GM18867 (cell line): Measurements from ENCODE around the gene TRIO.

Source experiments
- ATAC-seq: cut with Tn5 transposase; IDR thresholded peaks from one replicate; pipeline ENCODE4 v1.9.1; 2021; ENCODE audit warnings: mild to moderate bottlenecking, moderate library complexity; ENCODE audit not compliant: unreplicated experiment

Gene TRIO

DNA sequence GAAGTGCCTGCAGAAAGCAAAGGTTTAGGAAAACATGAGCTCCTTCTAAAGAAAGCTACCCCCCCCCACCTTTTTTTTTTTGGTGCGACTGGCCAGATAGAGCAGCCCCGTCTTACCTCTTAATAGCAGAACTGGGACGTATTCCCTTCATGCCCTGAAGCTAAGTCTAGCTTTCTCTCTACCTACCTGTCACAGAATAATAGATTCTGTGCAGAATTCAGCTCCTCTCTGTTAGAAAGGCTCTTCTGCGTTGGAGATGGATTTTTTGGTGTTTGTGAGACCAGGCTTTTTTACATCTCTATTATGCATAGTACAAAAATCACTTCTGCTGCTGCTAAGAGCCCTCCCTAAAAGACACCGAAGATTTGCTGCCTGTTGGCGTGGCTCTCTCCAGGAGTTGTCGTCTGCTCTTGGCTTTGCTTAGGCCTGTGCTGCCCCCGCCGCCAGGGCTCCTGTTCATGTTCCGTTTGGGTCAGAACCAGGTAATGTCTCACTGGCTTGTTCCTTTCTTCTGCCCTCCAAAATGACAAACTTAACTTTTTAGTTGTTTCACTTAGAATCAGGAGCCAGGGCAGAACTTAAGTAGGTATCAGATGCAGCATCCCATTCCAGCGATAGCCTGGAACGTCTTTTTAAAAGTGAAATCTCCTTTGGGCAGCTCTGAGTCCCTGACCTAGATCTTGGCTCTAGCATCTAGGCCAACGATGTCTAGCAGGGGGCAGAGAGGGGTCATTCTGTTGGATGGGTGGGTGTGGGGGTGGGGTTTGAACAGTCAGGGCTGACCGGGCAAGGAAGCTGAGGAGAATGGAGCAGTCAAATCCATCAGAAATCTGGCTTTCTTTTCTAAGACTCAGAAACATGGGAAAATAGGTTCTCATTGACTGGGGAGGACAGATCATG, 2.5 kb downstream of the TRIO start:
- no peak for ATAC-seq

DNA sequence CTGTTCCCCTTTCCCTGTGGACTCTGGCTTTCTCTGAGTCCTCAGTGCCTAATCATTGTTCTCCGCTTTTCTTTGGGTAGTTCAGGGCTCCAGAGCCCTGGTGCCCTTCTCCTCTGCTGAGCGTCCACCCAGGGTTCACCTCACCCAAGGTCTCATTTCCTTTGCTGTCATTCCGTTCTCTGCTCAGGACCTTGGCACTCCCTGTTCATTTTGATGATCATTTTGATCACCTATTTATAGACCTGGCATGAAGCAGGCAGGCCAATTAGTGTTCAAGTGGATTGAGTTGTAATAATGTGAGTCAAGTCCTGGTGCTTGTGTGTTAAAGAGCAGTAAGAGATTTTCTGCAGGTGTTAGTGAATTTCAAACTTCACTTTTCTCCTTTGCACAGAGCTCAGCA, 3.6 kb downstream of the TRIO start:
- ATAC-seq = no peak

DNA sequence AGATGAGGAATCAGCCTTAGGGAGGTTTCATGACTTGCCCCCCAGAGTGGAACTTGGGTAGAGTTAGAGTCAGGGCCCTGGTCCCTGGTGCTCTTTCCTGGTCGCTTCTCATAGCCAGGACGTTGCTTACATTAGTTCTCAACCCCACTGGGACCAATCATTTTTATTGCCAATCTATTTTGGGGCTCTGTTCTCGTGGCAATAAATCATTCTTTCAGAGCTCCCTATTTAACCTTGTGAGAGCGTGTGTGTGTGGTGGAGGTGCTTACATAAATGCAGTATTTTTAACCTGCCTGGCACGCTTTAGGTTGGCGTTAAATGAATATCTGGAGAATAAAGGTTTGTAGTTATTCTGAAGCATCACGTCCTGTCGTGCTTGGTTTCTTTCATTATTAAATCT, 4.1 kb downstream of the TRIO start:
- no peak for ATAC-seq

DNA sequence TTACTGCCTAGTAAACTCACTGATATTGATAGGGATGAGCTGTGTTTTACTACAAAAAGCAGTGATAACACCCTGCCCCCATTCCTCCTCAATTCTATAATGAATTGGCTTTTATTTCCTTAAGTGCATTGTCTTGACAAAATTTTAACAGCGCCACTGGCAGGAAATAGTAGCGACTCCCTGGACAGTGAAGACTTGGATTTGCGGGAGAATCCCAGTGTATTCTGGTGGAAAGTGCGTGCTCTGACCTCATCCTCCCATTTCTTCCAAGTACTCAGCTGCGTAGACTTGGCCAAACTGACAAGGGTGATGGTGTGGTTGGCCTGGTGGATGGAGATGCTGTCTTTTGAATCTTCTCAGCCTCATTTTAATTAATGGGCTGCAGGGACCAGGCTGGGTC, 5.3 kb downstream of the TRIO start:
- ATAC-seq = no peak

DNA sequence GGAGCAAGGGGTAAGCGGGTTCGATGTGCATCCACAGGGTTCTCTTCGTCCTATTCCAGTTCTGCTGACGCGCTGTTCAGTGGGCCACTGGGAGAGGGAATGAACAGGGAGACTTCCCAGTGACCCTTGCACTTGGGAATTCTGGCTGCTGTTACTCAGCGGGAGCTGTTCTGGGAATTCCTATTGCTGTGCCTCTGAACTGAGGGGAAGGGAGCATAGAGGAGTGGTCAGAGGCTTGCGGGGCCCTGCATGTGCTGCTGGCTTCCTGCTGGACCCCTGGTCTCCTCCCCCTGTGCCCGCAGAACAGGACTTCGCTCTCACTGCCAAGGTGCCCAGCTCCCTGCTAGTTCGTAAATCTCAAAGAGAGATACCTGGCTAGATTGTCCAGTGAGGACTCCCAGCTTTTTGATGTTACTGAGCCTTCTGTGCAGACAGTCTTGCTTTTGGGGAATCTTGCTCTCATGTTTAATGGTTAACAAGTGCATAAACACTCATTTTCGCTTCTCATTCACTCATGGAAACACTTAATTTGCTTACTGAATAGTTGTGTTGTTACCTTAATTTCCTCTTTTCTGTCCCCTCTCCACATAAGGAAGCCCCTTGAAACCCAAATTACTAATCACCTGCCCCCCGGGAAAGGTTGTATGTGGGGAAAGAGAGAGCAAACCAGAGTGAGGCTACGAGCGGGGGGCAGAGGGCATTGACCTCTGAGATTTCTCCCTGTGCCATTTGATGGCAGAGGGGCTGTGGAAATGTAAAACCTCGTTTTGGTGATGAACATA, 5.9 kb downstream of the TRIO start:
- no peak for ATAC-seq

DNA sequence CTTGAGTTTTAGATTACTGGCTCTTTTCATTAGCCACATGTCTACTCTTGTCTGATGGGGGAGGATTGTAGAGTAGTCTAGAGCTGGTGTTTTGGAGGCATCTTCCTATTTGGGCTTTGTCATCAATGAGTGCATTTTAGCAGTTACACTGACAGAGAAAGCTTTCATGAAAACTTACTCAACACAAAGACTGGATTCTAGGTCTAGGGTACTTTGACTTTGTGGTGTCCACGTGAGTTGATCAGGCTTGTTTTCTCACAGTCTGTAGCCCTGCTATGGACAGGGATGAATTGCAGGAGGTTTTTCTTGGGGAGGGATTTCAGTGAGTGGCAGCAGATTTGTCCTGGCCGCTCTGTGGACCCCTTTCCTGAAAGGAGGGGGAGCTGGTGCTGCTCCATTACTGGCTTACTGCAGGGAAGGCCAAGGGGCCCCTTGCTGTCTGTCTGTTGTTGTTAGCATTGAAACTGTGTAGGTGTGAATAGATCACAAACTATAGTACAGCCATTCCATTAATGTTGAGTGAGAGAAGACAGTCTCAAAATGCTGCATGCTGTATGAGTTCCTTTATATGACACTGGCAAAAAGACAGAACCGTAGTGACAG, 6.6 kb downstream of the TRIO start:
- ATAC-seq = no peak

DNA sequence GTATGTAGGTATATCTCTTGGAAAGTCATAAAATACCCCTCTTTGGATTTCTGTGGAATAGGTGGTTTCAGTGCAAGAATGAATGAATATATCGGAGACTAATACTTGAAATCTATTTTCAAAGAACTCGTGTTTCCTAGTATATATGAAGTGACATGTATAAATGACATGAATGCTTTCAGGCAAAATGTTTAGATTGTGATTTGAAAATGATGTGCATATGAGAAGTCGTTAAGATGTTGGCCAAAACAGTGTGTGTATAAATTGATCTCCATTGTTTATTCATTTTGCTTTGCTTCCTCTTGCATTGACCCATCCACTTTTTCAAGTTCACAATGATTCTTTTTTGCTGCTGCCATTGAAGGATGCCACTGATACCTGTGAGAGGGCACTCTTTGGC, 8.3 kb downstream of the TRIO start:
- no peak for ATAC-seq

DNA sequence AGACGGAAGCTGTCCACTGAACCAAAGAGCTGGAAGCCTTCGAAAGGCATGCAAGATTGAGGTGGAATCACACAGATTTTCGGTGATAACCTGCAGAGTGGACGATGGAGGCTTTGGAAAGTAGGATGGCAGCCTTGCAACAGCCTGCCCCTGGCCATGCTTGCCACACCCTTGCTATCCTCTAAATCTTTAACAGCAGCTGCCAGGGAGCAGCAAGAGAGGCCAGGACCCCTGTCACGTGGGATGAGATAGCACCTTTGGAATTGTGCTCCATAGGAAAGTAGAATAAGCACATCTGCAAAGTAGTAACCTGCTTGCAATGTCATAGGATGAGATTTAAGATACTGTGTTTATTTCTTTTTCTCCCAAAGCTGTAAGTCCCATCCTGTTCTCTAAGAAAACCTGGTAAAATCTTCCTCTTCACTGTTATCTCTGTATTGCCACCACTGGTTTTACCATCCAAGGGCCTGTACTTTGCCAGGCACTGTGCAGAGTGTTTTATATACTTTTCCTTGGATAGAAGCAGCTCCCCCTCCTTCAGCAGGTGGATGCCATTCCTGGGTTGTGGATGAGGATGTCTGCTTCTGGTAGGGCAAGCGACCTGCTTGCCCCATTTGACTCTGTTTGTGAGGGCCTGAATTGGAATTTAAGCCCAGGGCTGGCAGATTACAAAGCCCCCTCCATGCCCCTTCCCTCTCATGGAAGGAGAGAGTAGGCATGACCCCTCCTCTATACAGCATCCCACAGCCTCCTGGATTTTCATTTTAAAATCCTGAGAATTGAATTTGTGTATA, 10.1 kb downstream of the TRIO start:
- no peak for ATAC-seq

DNA sequence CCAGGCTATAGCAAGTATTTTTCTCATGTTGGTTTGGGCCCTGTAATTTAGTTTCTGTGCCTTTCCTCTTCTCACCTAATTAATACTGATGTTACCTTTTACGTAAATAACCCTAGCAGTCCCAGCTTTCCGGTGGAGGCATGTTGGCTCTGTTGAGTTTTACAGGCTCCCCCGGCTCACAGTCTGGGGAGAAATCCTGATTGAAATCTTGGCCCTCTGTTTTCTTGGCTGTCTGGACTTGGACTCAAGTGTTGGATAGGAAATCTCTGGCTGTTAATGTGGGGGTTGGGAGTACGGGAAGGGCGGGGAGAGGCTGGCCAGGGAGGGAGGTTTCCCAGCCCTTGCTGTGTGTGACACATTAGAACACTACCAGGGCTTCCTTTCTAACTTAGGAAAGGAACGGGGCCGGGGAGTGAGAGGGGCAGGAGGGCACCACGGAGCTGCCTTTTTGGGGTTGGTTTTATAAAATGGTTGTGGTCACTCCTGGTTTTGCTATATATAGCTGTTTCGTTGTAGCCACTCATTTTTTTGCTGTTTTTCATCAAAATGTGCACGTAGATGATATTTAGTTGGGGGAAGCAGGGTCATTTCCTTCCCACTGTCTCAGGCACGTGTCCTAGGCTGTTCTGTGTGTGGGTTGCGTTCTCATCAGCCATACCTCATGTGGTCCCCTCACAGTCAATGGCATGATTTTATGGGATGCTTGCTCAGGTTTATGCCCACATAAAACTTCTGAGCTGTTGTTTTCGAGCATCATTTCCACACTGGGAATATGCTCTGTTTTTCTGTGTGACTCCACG, 11.0 kb downstream of the TRIO start:
- peak; percentile 32 for ATAC-seq

DNA sequence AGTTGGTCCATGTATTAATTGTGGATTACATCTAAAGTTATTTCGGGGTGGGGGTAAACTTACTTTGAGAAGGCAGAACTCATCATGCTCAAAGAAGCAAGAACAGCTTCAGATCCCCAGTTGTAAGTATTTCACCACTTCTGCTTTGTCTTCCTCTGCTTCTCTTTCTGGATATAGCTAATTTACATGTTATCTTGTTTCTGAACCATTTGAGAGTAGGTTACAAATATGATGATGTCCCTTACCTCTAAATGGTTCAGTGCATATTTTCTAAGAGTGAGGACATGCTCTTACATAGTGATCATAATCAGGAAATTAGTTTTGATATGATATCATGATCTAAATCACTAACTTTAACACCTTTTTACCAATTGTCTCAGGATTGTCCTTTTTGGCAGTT, 11.9 kb downstream of the TRIO start:
- ATAC-seq = peak; percentile 61

DNA sequence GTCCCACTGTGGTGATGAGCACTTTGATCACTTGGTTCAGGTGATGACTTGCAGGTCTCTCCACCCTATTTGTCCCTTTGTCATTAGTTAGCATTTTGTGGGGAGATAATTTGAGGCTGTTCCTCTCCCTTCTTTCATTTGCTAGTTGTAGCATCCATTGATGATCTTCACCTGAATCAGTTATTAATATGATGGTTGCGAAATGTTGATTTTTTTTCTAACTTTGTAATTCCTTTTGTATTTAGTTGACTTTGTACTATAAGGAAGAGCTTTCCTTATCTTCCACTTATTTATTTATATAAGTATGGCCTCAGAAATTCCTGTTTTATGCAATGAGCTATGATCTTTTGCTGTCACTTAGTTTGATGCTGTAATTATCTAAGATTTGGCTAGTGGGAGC, 12.6 kb downstream of the TRIO start:
- ATAC-seq = no peak

DNA sequence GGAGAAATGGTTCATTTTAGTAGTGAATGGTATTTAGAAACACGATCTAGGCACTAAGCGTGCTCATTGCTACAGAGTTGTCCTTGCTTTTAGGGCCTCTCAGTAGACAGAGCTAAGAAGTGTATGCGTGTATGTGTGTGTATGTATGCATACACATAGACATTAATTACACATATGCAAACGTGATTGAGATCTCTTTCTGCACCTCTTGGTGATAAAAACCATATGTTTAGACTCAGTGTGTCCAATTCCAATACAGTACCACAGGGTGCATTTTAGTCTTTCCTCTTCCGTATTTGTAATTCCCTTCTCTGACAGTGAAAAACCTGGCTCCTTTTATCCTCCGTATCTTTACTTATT, 13.1 kb downstream of the TRIO start:
- peak; percentile 11 for ATAC-seq

DNA sequence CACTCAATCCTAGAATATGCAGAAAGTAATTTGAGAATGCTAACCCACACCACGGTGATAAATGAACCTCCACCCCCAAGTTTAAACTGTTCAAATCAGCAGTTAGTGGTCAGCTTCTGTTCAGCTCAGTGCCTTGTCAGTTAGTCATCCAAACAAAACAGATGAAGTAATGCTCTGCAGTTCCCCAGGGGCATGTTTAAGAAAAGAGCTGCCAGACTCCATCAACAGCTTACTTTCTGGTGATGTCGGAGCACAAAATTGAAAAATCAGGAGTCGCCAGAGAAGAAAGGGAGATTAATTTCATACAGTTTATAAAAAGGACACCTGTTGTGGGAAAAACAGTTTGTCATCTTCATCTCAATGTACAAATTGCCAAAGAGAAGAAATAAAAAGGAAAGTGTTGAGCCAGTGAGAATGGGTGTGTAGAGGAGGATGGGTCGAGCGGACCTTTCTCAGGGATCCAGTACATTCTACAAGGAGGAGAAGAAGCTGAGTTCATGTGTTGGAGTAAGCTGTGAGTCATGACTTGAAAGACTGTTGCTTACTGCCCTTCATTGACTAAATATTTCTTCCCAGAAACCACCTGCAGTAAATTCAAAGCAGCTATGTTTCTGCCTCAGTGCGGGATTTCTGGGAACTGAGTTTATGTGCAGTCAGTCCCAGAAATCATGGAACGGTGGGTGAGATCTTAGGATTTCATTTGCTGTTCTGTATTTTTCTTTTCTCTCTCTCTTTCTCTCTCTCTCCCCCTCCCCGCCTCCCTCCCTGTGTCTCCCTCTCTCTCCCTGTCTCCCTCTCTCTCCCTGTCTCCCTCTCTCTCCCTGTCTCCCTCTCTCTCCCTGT, 13.7 kb downstream of the TRIO start:
- peak; percentile 69 for ATAC-seq

DNA sequence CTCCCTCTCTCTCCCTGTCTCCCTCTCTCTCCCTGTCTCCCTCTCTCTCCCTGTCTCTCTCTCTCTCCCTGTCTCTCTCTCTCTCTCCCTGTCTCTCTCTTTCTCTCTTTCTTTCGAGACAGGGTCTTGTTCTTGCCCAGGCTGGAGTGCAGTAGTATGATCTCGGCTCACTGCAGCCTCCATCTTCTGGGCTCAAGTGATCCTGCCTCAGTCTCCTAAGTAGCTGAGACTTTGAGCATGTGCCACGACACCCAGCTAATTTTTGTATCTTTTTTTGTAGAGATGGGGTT, 14.3 kb downstream of the TRIO start:
- no peak for ATAC-seq

DNA sequence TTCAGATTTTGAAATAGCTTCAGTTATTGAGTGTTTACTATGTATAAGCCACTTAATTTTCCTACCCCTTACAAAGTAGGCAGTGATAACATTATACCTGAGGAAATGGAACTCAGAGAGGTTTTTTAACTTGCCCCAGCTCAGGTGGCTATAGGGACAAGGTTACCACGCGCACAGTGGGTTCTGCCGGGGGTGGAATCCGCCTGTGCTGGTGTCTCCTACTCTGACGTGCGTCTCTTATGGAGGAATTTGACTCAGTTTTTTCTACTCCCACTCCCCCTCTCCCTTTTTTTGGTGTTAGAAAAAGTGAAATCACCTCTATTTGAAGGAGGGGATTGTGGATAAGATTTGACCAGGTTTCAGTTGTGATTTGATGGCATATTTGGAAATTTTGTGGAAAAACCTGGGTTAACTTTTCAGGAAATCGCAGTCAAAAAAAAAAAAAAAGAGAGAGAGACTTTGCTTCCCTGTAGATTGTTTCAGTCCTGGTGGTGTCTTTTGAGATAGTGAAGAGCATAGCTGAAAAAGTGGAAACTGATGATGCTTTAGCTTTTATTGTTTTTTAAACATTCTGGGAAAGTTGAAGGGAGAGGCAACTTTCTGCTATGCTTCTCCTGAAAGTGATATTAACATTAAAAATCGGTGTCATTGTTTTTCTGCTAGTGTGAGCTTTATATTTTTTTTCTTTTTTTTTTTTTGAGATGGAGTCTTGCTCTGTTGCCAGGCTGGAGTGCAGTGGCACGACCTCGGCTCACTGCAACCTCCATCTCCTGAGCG, 15.9 kb downstream of the TRIO start:
- ATAC-seq = no peak

DNA sequence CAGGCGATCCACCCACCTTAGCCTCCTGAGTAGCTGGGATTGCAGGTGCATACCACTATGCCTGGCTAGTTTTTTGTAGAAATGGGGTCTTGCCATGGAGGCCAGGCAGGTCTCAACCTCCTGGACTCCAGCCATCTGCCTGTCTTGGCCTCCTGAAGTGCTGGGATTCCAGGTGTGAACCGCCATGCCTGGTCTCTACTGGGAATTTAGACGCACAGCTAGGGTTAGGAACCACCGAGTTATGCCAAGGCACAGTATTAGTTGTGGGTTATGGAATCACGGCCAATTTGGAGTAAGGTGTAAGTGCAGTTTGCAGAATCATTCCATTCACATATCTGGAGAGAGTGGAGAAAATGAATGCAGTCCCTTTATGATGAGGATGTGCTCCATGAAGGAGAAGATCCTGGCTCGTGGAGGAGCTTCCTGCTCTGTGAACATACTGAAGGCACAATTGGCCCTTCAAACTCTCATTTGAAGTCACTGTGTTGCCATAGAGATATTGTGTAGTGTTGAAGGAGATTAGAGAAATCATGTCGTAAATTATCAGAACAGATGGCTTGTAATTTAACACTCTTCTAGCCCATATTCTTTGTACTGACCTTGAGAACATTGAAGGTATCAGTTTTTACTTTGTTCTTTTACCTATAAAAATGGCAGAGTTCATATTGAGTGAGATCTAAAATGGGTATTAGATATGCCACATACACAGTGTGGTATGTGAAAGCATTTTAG, 18.8 kb downstream of the TRIO start:
- no peak for ATAC-seq

DNA sequence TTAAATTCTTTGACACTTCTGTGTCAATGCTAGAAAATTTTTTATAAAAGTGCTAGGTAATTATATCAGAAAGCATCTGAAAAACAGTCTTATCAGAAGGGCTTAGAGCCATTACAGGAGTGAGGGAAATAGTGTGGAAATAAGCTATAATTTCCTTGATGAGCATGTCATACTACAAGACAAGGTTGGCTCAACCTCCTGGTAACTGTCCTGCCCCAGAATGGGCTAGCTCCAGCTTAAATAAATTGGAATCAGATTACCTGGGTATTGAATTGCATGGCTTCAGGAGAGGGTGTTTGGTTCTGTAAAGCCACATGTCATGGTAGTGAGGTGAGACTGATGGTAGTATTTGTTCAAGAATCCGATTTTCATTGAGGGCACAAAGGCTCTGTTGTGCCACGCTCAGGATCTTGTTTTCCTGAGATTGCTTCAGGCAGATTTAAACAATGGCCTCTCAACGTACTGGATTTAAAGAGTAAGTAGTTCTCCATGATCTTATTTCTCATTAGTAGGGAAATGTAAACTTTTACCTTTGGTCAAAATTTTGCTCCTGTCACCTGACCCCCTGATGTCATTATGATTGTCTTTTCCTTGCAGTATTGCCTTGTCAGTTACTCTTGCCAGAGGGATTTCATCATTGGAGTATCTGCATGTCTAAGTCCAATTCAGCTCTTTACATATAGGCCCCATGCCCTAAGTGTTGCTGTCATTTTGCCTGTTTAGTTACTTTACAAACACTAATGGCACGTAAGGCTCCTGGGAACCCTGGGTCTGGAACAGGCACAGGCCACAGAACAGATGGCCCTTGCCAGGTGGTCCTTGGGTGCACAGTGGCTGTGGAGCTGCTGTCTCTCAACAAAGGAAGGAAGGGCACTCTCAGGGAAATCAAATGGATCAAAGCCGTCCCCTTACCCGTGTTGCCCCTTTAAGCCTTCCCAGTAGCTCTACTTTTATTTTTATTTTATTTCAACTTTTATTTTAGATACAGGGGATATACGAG, 21.3 kb downstream of the TRIO start:
- no peak for ATAC-seq
